Thoracic aorta (tissue), 2 donors: Measurements from ENCODE around the gene ENTREP3. TPM values are rescaled to one million over a fixed set of nuclear protein-coding genes. Genes with fewer than 3 reads are reported as not detected.

ENCODE experiments used
- ATAC-seq: fragments of 150-250 bp; one replicate; pipeline ENCODE4 v1.8.0; 2017; ENCODE audit warnings: low read depth; ENCODE audit not compliant: insufficient number of reproducible peaks, low FRiP score
- DNase-seq: peaks from one replicate; pipeline ENCODE4 v3.0.0-alpha.2; 2020; ENCODE audit warnings: low spot score
- H3K27ac ChIP-seq, 2 donors: fragments of 200-600 bp; sonication (generic); 1 replicate in 1 of 2; 2 replicates in 1 of 2; pipeline ENCODE4 v1.5.1; 2016; ENCODE audit warnings: mild to moderate bottlenecking in 2 of 2, moderate library complexity in 2 of 2
- H3K27me3 ChIP-seq: fragments of 200-600 bp; sonication (generic); replicated peaks from 2 replicates; pipeline ENCODE4 v1.6.0; 2016; ENCODE audit warnings: mild to moderate bottlenecking; ENCODE audit not compliant: insufficient read depth
- H3K36me3 ChIP-seq: fragments of 200-600 bp; sonication (generic); one replicate; pipeline ENCODE4 v1.5.1; 2016
- H3K4me1 ChIP-seq, 2 donors: fragments of 200-600 bp; sonication (generic); 1 replicate in 1 of 2; 2 replicates in 1 of 2; pipeline versions ENCODE4 v1.5.1 to v1.6.0; 2016; ENCODE audit warnings: low read depth in 2 of 2, mild to moderate bottlenecking in 1 of 2; ENCODE audit not compliant: control insufficient read depth in 1 of 2
- H3K4me3 ChIP-seq: fragments of 200-600 bp; sonication (generic); 2 replicates; pipeline ENCODE4 v1.5.1; 2016; ENCODE audit warnings: mild to moderate bottlenecking
- H3K9me3 ChIP-seq: fragments of 200-600 bp; sonication (generic); 2 replicates; pipeline ENCODE4 v1.5.1; 2016
- total RNA-seq, 2 donors: library from RNA; depleted of rRNA; stranded (reverse); fragments of >200 nt; gene quantifications; one replicate each; pipeline versions ENCODE4 v1.1.0 to v1.2.3, GENCODE V29; 2016
- TF ChIP-seq, protein P1 (sequence below): fragments of 200-600 bp; sonication (generic); IDR thresholded peaks from one replicate; pipeline ENCODE4 v1.5.1; 2019; ENCODE audit warnings: antibody characterized with exemption

Gene ENTREP3
- total RNA-seq, 2 donors from 2014 or later = 14.7 to 16.1 TPM

GRCh38 chr1:155198547-155198906 is 56.8 kb downstream of the ENTREP3 start:
- ATAC-seq = no peak
- H3K4me1 ChIP-seq = peaks cover 3 to 19% of the 10 kb centered on the region in 2 donors

GRCh38 chr1:155197901-155198546 is 57.3 kb downstream of the ENTREP3 start:
- no peaks in the 10 kb centered on the region for H3K27me3 ChIP-seq
- ATAC-seq (no peak), DNase-seq (no peak)
- H3K4me3 ChIP-seq = no peak overlapping the region
- H3K36me3 ChIP-seq = peaks cover 9% of the 10 kb centered on the region
- TF ChIP-seq, protein P1, sequence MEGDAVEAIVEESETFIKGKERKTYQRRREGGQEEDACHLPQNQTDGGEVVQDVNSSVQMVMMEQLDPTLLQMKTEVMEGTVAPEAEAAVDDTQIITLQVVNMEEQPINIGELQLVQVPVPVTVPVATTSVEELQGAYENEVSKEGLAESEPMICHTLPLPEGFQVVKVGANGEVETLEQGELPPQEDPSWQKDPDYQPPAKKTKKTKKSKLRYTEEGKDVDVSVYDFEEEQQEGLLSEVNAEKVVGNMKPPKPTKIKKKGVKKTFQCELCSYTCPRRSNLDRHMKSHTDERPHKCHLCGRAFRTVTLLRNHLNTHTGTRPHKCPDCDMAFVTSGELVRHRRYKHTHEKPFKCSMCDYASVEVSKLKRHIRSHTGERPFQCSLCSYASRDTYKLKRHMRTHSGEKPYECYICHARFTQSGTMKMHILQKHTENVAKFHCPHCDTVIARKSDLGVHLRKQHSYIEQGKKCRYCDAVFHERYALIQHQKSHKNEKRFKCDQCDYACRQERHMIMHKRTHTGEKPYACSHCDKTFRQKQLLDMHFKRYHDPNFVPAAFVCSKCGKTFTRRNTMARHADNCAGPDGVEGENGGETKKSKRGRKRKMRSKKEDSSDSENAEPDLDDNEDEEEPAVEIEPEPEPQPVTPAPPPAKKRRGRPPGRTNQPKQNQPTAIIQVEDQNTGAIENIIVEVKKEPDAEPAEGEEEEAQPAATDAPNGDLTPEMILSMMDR = no peak
- no peaks in the 10 kb centered on the region for H3K9me3 ChIP-seq
- H3K4me1 ChIP-seq = peaks cover 5 to 24% of the 10 kb centered on the region in 2 donors
- H3K27ac ChIP-seq = no peak overlapping the region

More at GRCh38 chr1:155198547-155198906, 56.8 kb downstream of the ENTREP3 start:
- H3K27ac ChIP-seq = no peak overlapping the region
- peaks cover 9% of the 10 kb centered on the region for H3K36me3 ChIP-seq
- H3K4me3 ChIP-seq = no peak overlapping the region
- TF ChIP-seq, protein P1 = no peak
- H3K9me3 ChIP-seq = no peaks in the 10 kb centered on the region
- no peak for DNase-seq
- H3K27me3 ChIP-seq = no peaks in the 10 kb centered on the region

Other genes starting within 250 kb of the ENTREP3 start
- under 1 TPM in 1 of 2 donors, not detected in 1; 0.42 TPM for gene DCST2, start 221.7 kb downstream of the ENTREP3 start, total RNA-seq
- not detected for gene DCST1, start 221.7 kb downstream of the ENTREP3 start, total RNA-seq
- 100 to 1,000 TPM; 119 to 144 TPM for gene ADAM15, start 204.2 kb downstream of the ENTREP3 start, total RNA-seq
- 1 to 10 TPM; 1.9 to 2.8 TPM for gene EFNA4, start 191.7 kb downstream of the ENTREP3 start, total RNA-seq
- gene EFNA3, start 176.6 kb downstream of the ENTREP3 start, total RNA-seq = 1 to 10 TPM; 1.5 to 3.2 TPM
- 10 to 100 TPM in 1 of 2 donors, 1 to 10 TPM in 1; 4.6 to 15.4 TPM for gene EFNA1, start 127.6 kb downstream of the ENTREP3 start, total RNA-seq
- 10 to 100 TPM; 13.0 to 22.2 TPM for gene SLC50A1, start 119.6 kb downstream of the ENTREP3 start, total RNA-seq
- gene DPM3, start 115.0 kb downstream of the ENTREP3 start, total RNA-seq = 10 to 100 TPM; 28.8 to 68.6 TPM
- 100 to 1,000 TPM; 106 to 112 TPM for gene KRTCAP2, start 82.2 kb downstream of the ENTREP3 start, total RNA-seq
- 1 to 10 TPM; 2.7 to 5.8 TPM for gene TRIM46, start 81.6 kb downstream of the ENTREP3 start, total RNA-seq
- gene THBS3, start 47.6 kb downstream of the ENTREP3 start, total RNA-seq = 10 to 100 TPM; 45.3 to 81.6 TPM
- gene MTX1, start 46.8 kb downstream of the ENTREP3 start, total RNA-seq = 10 to 100 TPM; 21.7 to 22.9 TPM
- 10 to 100 TPM; 32.5 to 50.2 TPM for gene SCAMP3, start 6.9 kb upstream of the ENTREP3 start, total RNA-seq
- gene CLK2, start 18.0 kb upstream of the ENTREP3 start, total RNA-seq = 10 to 100 TPM; 26.9 to 50.7 TPM
- 1 to 10 TPM in 1 of 2 donors, under 1 TPM in 1; 0.92 to 1.9 TPM for gene HCN3, start 22.0 kb upstream of the ENTREP3 start, total RNA-seq
- gene PKLR, start 46.0 kb upstream of the ENTREP3 start, total RNA-seq = not detected
- gene FDPS, start 53.4 kb upstream of the ENTREP3 start, total RNA-seq = 10 to 100 TPM; 57.8 to 68.2 TPM
- gene RUSC1, start 65.4 kb upstream of the ENTREP3 start, total RNA-seq = 10 to 100 TPM; 38.7 to 61.3 TPM